Neural progenitor cell (in vitro differentiated cells): ENCODE data around the gene EXOSC5. TPM values are rescaled to one million over a fixed set of nuclear protein-coding genes. Genes with fewer than 3 reads are reported as not detected.
"Not testable (repeated sequence)": the region's sequence is repeated elsewhere in the genome, so short reads cannot be mapped to it uniquely, and the experiment has no call there.

ENCODE experiments used
- DNase-seq: peaks from one replicate; pipeline ENCODE4 v3.0.0-alpha.2; 2016; ENCODE audit warnings: low spot score
- H2AFZ ChIP-seq: fragments of 200-600 bp; sonication (generic); replicated peaks from 2 replicates; pipeline ENCODE4 v1.6.1; 2016; ENCODE audit warnings: antibody characterized with exemption
- H3F3A ChIP-seq: fragments of 200-600 bp; sonication (generic); 2 replicates; pipeline ENCODE4 v1.6.1; 2016; ENCODE audit warnings: antibody characterized with exemption, low read depth
- H3K27ac ChIP-seq: fragments of 200-600 bp; sonication (generic); 2 replicates; pipeline ENCODE4 v1.5.1; 2016; ENCODE audit warnings: mild to moderate bottlenecking
- H3K27me3 ChIP-seq: fragments of 200-600 bp; sonication (generic); 2 replicates; pipeline ENCODE4 v1.6.1; 2016; ENCODE audit warnings: mild to moderate bottlenecking, moderate library complexity
- H3K36me3 ChIP-seq: fragments of 200-600 bp; sonication (generic); 2 replicates; pipeline ENCODE4 v1.5.1; 2016
- H3K4me1 ChIP-seq: fragments of 200-600 bp; sonication (generic); 2 replicates; pipeline ENCODE4 v1.6.1; 2016; ENCODE audit warnings: mixed run types
- H3K4me2 ChIP-seq: fragments of 200-600 bp; sonication (generic); 2 replicates; pipeline ENCODE4 v1.6.1; 2016
- H3K4me3 ChIP-seq: fragments of 200-600 bp; sonication (generic); 2 replicates; pipeline ENCODE4 v1.5.1; 2016
- H3K79me2 ChIP-seq: fragments of 200-600 bp; sonication (generic); 2 replicates; pipeline ENCODE4 v1.6.1; 2016; ENCODE audit warnings: low read depth
- H3K9ac ChIP-seq: fragments of 200-600 bp; sonication (generic); 2 replicates; pipeline ENCODE4 v1.6.1; 2016
- H3K9me3 ChIP-seq: fragments of 200-600 bp; sonication (generic); 2 replicates; pipeline ENCODE4 v1.5.1; 2016; ENCODE audit warnings: low read depth
- H4K20me1 ChIP-seq: fragments of 200-600 bp; sonication (generic); 2 replicates; pipeline ENCODE4 v1.6.1; 2016; ENCODE audit warnings: low read depth
- H3K27ac Mint-ChIP-seq: 3 replicates; pipeline ENCODE4 v1.8.0; 2021; ENCODE audit warnings: mixed read lengths
- H3K27me3 Mint-ChIP-seq: 2 replicates; pipeline ENCODE4 v1.8.0; 2022; ENCODE audit warnings: low read depth, mild to moderate bottlenecking, inconsistent platforms, moderate library complexity, mixed read lengths; ENCODE audit not compliant: insufficient read depth
- H3K36me3 Mint-ChIP-seq: 3 replicates; pipeline ENCODE4 v1.8.0; 2021; ENCODE audit warnings: mixed read lengths
- H3K4me1 Mint-ChIP-seq: 3 replicates; pipeline ENCODE4 v1.8.0; 2021; ENCODE audit warnings: mixed read lengths
- H3K4me3 Mint-ChIP-seq: 3 replicates; pipeline ENCODE4 v1.8.0; 2021; ENCODE audit warnings: mild to moderate bottlenecking, moderate library complexity, mixed read lengths
- H3K9me3 Mint-ChIP-seq: 3 replicates; pipeline ENCODE4 v1.8.0; 2020; ENCODE audit warnings: mixed read lengths
- CTCF ChIP-seq: fragments of 200-600 bp; sonication (generic); IDR thresholded peaks from 2 replicates; pipeline ENCODE4 v1.5.1; 2017; ENCODE audit warnings: antibody characterized with exemption, mild to moderate bottlenecking
- EZH2 ChIP-seq: fragments of 200-600 bp; sonication (generic); IDR thresholded peaks from 2 replicates; pipeline ENCODE4 v1.6.1; 2017; ENCODE audit warnings: antibody characterized with exemption, mild to moderate bottlenecking, moderate library complexity
- EZH2phosphoT487 ChIP-seq: fragments of 200-600 bp; sonication (generic); IDR thresholded peaks from 2 replicates; pipeline ENCODE4 v1.6.1; 2017; ENCODE audit warnings: antibody characterized with exemption
- total RNA-seq: library from RNA; depleted of rRNA; stranded (reverse); fragments of >200 nt; gene quantifications from 2 replicates; pipeline ENCODE4 v1.2.3, GENCODE V29; 2015; ENCODE audit warnings: low replicate concordance

The EXOSC5 gene
- total RNA-seq, 1 donor from 2014 or later = 10.3 TPM

DNA sequence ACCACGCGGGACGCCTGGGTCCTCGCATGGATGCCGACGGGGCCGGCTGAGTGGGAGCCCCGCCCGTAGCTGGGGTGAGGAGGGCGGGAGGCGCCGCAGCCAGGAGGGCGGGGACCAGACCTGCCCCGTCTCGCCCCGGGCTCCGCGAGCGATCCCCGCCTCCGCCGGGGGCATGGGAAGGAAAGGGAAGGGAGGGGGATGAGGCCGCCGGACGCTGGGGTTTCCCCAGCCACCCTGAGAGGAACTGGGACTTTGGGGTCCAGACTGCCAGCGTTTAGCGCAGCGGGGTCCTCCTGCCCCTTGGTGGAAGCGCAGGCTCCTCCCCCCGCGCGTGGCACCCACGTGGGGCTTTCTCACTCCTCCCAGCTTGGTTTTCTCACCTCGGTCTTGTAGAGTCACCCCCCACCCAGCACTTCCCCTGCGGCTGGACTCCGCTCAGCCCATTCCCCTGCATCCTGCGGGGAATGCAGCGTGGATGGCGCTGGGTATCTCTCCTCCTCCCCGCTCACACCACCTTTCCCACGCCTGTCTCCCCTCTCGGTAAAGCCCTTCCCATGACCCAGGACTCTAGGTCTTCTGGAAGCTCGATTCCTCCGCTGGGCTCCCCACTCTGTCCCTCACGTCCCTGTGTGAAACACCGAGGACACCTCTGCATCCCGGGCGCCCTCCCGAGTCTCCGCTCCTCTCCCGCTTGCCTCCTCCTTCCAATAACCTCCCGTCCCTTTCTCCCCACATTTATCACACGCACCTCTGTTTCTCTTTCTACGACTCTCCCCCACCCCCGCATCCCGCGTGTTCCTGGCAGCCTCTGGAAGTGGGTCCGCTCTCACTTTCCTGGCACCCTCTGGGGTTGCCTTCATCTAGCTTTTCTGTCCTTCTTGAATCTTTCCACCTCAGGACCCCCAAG, 45.6 kb downstream of the EXOSC5 start:
- Mint-ChIP-seq H3K4me1 (peaks cover 19% of the 10 kb centered on the region), H3K9me3 (no peaks in the 10 kb centered on the region), H3K27me3 (peaks cover 38% of the 10 kb centered on the region), H3K27ac (no peak overlapping the region), H3K36me3 (peaks cover 1% of the 10 kb centered on the region), H3K4me3 (peak overlapping the region; percentile 87)
- Histone ChIP-seq H3K27ac (no peak overlapping the region), H3K9me3 (no peaks in the 10 kb centered on the region), H2AFZ (no peak overlapping the region), H3K36me3 (no peaks in the 10 kb centered on the region), H3K27me3 (peaks cover 53% of the 10 kb centered on the region), H3F3A (peaks cover 13% of the 10 kb centered on the region), H3K79me2 (no peaks in the 10 kb centered on the region), H4K20me1 (peaks cover 12% of the 10 kb centered on the region), H3K4me1 (peaks cover 9% of the 10 kb centered on the region), H3K9ac (no peak overlapping the region), H3K4me3 (peak overlapping the region; percentile 67), H3K4me2 (peak overlapping the region; percentile 86)
- TF ChIP-seq CTCF = no peak
- peak; percentile 60 for TF ChIP-seq EZH2phosphoT487
- TF ChIP-seq EZH2 = peak; percentile 67
- peak; percentile 61 for DNase-seq

- H3F3A ChIP-seq = peaks cover 13% of the 10 kb centered on the region
- peaks cover 1% of the 10 kb centered on the region for H3K36me3 Mint-ChIP-seq
- H3K4me1 Mint-ChIP-seq = peaks cover 19% of the 10 kb centered on the region
- peaks cover 12% of the 10 kb centered on the region for H4K20me1 ChIP-seq
- H3K27ac Mint-ChIP-seq = no peak overlapping the region
- no peak for TF ChIP-seq CTCF
- no peak for TF ChIP-seq EZH2
- no peak for TF ChIP-seq EZH2phosphoT487
- H3K27me3 ChIP-seq = peaks cover 53% of the 10 kb centered on the region
- no peaks in the 10 kb centered on the region for H3K36me3 ChIP-seq
- H2AFZ ChIP-seq = no peak overlapping the region
- H3K9me3 ChIP-seq = no peaks in the 10 kb centered on the region
- DNase-seq = no peak
- H3K4me3 Mint-ChIP-seq = peak overlapping the region; percentile 75
- H3K27me3 Mint-ChIP-seq = peaks cover 36% of the 10 kb centered on the region
- H3K4me1 ChIP-seq = peaks cover 9% of the 10 kb centered on the region
- no peaks in the 10 kb centered on the region for H3K79me2 ChIP-seq
- H3K9ac ChIP-seq = no peak overlapping the region
- H3K4me2 ChIP-seq = peak overlapping the region; percentile 86
- H3K27ac ChIP-seq = no peak overlapping the region
- no peaks in the 10 kb centered on the region for H3K9me3 Mint-ChIP-seq
- H3K4me3 ChIP-seq = peak overlapping the region; percentile 67
Observed at GRCh38 chr19:41350735-41351338, 46.3 kb downstream of the EXOSC5 start.

DNA sequence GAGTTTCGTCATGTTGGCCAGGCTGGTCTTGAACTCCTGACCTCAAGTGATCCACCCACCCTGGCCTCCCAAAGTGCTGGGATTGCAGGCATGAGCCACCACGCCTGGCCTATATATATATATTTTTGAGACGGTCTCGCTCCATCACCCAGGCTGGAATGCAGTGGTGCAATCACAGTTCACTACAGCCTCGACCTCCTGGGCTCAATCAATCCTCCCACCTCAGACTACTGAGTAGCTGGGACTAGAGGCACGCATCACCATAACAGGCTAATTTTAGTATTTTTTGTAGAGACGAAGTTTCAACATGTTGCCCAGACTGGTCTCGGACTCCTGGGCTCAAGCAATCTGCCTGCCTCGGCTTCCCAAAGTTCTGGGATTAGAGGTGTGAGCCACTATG, 50.2 kb downstream of the EXOSC5 start:
- H4K20me1 ChIP-seq, H3K36me3 ChIP-seq: not testable (repeated sequence)

GRCh38 chr19:41344162-41344561, 53.0 kb downstream of the EXOSC5 start:
- Mint-ChIP-seq H3K36me3 (peaks cover 1% of the 10 kb centered on the region), H3K27ac (no peak overlapping the region)
- H3K79me2 ChIP-seq = no peaks in the 10 kb centered on the region

More for the DNA sequence above, 50.2 kb downstream of the EXOSC5 start:
- H3K27ac ChIP-seq, H3K4me1 ChIP-seq, H3F3A ChIP-seq, H2AFZ ChIP-seq, H3K4me1 Mint-ChIP-seq, DNase-seq, H3K9me3 Mint-ChIP-seq, H3K27ac Mint-ChIP-seq, H3K9me3 ChIP-seq, H3K4me3 ChIP-seq, H3K36me3 Mint-ChIP-seq, H3K79me2 ChIP-seq, H3K9ac ChIP-seq, H3K4me3 Mint-ChIP-seq, H3K4me2 ChIP-seq: not testable (repeated sequence)
- peaks cover 22% of the 10 kb centered on the region for H3K27me3 Mint-ChIP-seq
- peaks cover 31% of the 10 kb centered on the region for H3K27me3 ChIP-seq

More at GRCh38 chr19:41344162-41344561, 53.0 kb downstream of the EXOSC5 start:
- no peaks in the 10 kb centered on the region for H3K4me1 Mint-ChIP-seq
- H3K4me2 ChIP-seq = no peak overlapping the region
- no peaks in the 10 kb centered on the region for H3K9me3 Mint-ChIP-seq
- no peaks in the 10 kb centered on the region for H3K36me3 ChIP-seq
- H3K27ac ChIP-seq = no peak overlapping the region
- H3F3A ChIP-seq = no peaks in the 10 kb centered on the region
- H3K9me3 ChIP-seq = no peaks in the 10 kb centered on the region
- H3K9ac ChIP-seq = no peak overlapping the region
- peaks cover 3% of the 10 kb centered on the region for H3K27me3 ChIP-seq
- H3K4me1 ChIP-seq = no peaks in the 10 kb centered on the region
- H3K4me3 Mint-ChIP-seq = no peak overlapping the region
- TF ChIP-seq EZH2phosphoT487 = no peak
- no peak for TF ChIP-seq EZH2
- TF ChIP-seq CTCF = no peak
- no peak overlapping the region for H2AFZ ChIP-seq
- H4K20me1 ChIP-seq = no peaks in the 10 kb centered on the region
- H3K27me3 Mint-ChIP-seq = peaks cover 5% of the 10 kb centered on the region
- DNase-seq = no peak
- no peak overlapping the region for H3K4me3 ChIP-seq
